Liver (tissue), 9 donors: Measurements from ENCODE around the gene BCHE. TPM values are rescaled to one million over a fixed set of nuclear protein-coding genes. Genes with fewer than 3 reads are reported as not detected.
A peak's percentile ranks its signal among the peaks of the same experiment; 100 is the strongest.

Experiments used
- DNase-seq: peaks from one replicate; pipeline ENCODE4 v3.0.0-alpha.2; 2017; ENCODE audit warnings: low spot score
- H3K27ac ChIP-seq, 2 donors: one replicate each; pipeline ENCODE4 v1.7.0; 2013; ENCODE audit warnings: inconsistent platforms in 2 of 2, low read length in 2 of 2, control low read depth in 1 of 2, low read depth in 1 of 2, mild to moderate bottlenecking in 1 of 2
- H3K27me3 ChIP-seq, 4 donors: one replicate each; pipeline versions ENCODE4 v1.6.1 to v1.7.0; 2013; ENCODE audit warnings: low read length in 3 of 4, inconsistent platforms in 1 of 4, mild to moderate bottlenecking in 1 of 4, moderate library complexity in 1 of 4; ENCODE audit not compliant: control insufficient read depth in 4 of 4, insufficient read depth in 4 of 4
- H3K36me3 ChIP-seq, 4 donors: one replicate each; pipeline versions ENCODE4 v1.6.1 to v1.7.0; 2013; ENCODE audit warnings: low read length in 3 of 4, mild to moderate bottlenecking in 3 of 4, low read depth in 1 of 4, moderate library complexity in 1 of 4; ENCODE audit not compliant: control insufficient read depth in 4 of 4, insufficient read depth in 3 of 4
- H3K4me1 ChIP-seq, 4 donors: one replicate each; pipeline versions ENCODE4 v1.6.1 to v1.7.0; 2013; ENCODE audit warnings: low read length in 3 of 4, mild to moderate bottlenecking in 3 of 4, moderate library complexity in 1 of 4; ENCODE audit not compliant: control insufficient read depth in 4 of 4, insufficient read depth in 4 of 4
- H3K4me3 ChIP-seq, 3 donors: one replicate each; pipeline versions ENCODE4 v1.6.1 to v1.7.0; 2013; ENCODE audit warnings: low read length in 3 of 3, control low read depth in 1 of 3, low read depth in 1 of 3, mild to moderate bottlenecking in 1 of 3
- H3K9ac ChIP-seq, 2 donors: one replicate each; pipeline ENCODE4 v1.7.0; 2013; ENCODE audit warnings: low read length in 2 of 2, mild to moderate bottlenecking in 2 of 2, moderate library complexity in 2 of 2, control low read depth in 1 of 2, low read depth in 1 of 2
- H3K9me3 ChIP-seq, 4 donors: one replicate each; pipeline versions ENCODE4 v1.6.1 to v1.7.0; 2013; ENCODE audit warnings: low read length in 3 of 4; ENCODE audit not compliant: control insufficient read depth in 4 of 4
- CTCF ChIP-seq: fragments of 150-350 bp; IDR thresholded peaks from 2 replicates; pipeline ENCODE4 v1.5.1; 2017; ENCODE audit warnings: improper control_type of control experiment, low read depth, low read length; ENCODE audit not compliant: missing input control
- FOXA1 ChIP-seq: IDR thresholded peaks from 2 replicates; pipeline ENCODE4 v1.6.1; 2016; ENCODE audit warnings: antibody characterized with exemption
- FOXA2 ChIP-seq: IDR thresholded peaks from 2 replicates; pipeline ENCODE4 v1.6.1; 2016; ENCODE audit warnings: antibody characterized with exemption
- HNF4A ChIP-seq, 2 donors: conservative IDR thresholded peaks; 2 replicates each; pipeline ENCODE4 v1.6.1; 2016; ENCODE audit warnings: antibody characterized with exemption in 2 of 2, mild to moderate bottlenecking in 2 of 2
- HNF4G ChIP-seq: IDR thresholded peaks from 2 replicates; pipeline ENCODE4 v1.6.1; 2016; ENCODE audit warnings: antibody characterized with exemption
- NR2F2 ChIP-seq: IDR thresholded peaks from 2 replicates; pipeline ENCODE4 v1.6.1; 2016; ENCODE audit warnings: antibody characterized with exemption
- RAD21 ChIP-seq, 2 donors: IDR thresholded peaks; 2 replicates each; pipeline ENCODE4 v1.6.1; 2016; ENCODE audit warnings: antibody characterized with exemption in 2 of 2, mild to moderate bottlenecking in 2 of 2
- REST ChIP-seq: IDR thresholded peaks from 2 replicates; pipeline ENCODE4 v1.6.1; 2016; ENCODE audit warnings: antibody characterized with exemption, mild to moderate bottlenecking
- RXRA ChIP-seq, 2 donors: IDR thresholded peaks; 2 replicates each; pipeline ENCODE4 v1.6.1; 2017 to 2018; ENCODE audit warnings: antibody characterized with exemption in 2 of 2, mild to moderate bottlenecking in 1 of 2
- SP1 ChIP-seq: IDR thresholded peaks from 2 replicates; pipeline ENCODE4 v1.6.1; 2018; ENCODE audit warnings: antibody characterized with exemption, mild to moderate bottlenecking
- TAF1 ChIP-seq: conservative IDR thresholded peaks from 2 replicates; pipeline ENCODE4 v1.6.1; 2016; ENCODE audit warnings: antibody characterized with exemption, mild to moderate bottlenecking
- YY1 ChIP-seq: IDR thresholded peaks from 2 replicates; pipeline ENCODE4 v1.6.1; 2016; ENCODE audit warnings: antibody characterized with exemption, mild to moderate bottlenecking
- WGBS: extraction: QIAGEN DNeasy Blood & Tissue Kit; methylation state at CpG from one replicate; pipeline ENCODE4 v1.1.7; 2013; 5-methylcytosine and 5-hydroxymethylcytosine counted together
- polyA plus RNA-seq, 2 donors: library from polyadenylated mRNA; stranded (reverse) in 1 of 2; unstranded in 1 of 2; fragments of 200-250 nt in 1 of 2; fragments of >200 nt in 1 of 2; fragmentation: Nextera tagmentation in 1 of 2; extraction: Ambion mirVana in 1 of 2; gene quantifications; one replicate each; pipeline versions ENCODE4 v1.2.1 to v1.2.3, GENCODE V29; 2013 to 2015
- total RNA-seq, 2 donors: library from RNA; depleted of rRNA; stranded (reverse); fragments of >200 nt; gene quantifications; one replicate each; pipeline ENCODE4 v1.2.3, GENCODE V29; 2014
- TF ChIP-seq, protein P1 (sequence below): IDR thresholded peaks from 2 replicates; pipeline ENCODE4 v1.6.1; 2016; ENCODE audit warnings: antibody characterized with exemption
- TF ChIP-seq, protein P2 (sequence below): IDR thresholded peaks from 2 replicates; pipeline ENCODE4 v1.6.1; 2016; ENCODE audit warnings: antibody characterized with exemption
- donor health status: healthy.
- donor health status: healthy.
- donor health status: healthy.
- donor health status: healthy.
- donor health status: healthy.

Gene BCHE
- total RNA-seq (10 to 100 TPM; 33.9 to 37.2 TPM), polyA plus RNA-seq (10 to 100 TPM; 18.4 to 46.8 TPM)

DNA sequence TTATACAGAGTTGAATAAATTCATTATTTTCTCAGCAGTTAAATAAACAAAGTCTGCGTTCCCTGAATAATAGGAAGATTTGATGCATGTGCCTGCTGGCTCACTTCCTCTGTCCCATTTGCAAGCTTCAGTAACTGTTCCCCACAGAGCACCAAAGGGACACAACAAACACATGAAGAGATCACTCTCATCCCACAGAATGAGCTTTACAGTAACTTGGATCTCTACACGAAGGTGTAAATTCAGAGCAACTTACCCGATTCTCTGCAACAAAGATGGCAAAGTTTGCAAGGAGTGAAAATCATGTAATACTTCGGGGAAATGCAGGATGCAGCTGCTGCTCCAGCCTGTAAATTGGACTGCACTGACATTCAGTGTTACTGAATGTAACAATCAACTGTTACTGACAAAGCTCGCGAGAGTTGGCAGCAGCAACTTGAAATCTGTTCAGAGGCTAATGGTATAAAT, at the start of gene BCHE:
Gene BCHE (minus strand): TSS at position 366 of the 468 bp plus-strand sequence. CDS start 6,390 bp downstream, outside the sequence.
- Histone ChIP-seq H3K27ac (peak within 1 kb of the TSS; percentile 49 to 84), H3K9ac (peak within 1 kb of the TSS; percentile 22 to 61), H3K36me3 (no peaks in the 10 kb centered on the region), H3K4me3 (peak within 1 kb of the TSS; percentile 48 to 77 (median 73)), H3K9me3 (no peaks in the 10 kb centered on the region), H3K27me3 (no peaks in the 10 kb centered on the region), H3K4me1 (peaks cover 0 to 6% (median 0%) of the 10 kb centered on the region in 4 donors)
- WGBS = 12% methylated on average over 6 of the region's 6 CpGs
- peak; percentile 36 for DNase-seq
- no peak for TF ChIP-seq RXRA (IDR thresholded peaks at IDR 0.05)
- TF ChIP-seq, protein P1, sequence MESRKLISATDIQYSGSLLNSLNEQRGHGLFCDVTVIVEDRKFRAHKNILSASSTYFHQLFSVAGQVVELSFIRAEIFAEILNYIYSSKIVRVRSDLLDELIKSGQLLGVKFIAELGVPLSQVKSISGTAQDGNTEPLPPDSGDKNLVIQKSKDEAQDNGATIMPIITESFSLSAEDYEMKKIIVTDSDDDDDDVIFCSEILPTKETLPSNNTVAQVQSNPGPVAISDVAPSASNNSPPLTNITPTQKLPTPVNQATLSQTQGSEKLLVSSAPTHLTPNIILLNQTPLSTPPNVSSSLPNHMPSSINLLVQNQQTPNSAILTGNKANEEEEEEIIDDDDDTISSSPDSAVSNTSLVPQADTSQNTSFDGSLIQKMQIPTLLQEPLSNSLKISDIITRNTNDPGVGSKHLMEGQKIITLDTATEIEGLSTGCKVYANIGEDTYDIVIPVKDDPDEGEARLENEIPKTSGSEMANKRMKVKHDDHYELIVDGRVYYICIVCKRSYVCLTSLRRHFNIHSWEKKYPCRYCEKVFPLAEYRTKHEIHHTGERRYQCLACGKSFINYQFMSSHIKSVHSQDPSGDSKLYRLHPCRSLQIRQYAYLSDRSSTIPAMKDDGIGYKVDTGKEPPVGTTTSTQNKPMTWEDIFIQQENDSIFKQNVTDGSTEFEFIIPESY = peak; percentile 98
- TF ChIP-seq HNF4G = no peak
- peak; percentile 99 for TF ChIP-seq TAF1
- no peak for TF ChIP-seq NR2F2
- no peak for TF ChIP-seq FOXA1
- TF ChIP-seq YY1 = peak; percentile 65
- TF ChIP-seq, protein P2, sequence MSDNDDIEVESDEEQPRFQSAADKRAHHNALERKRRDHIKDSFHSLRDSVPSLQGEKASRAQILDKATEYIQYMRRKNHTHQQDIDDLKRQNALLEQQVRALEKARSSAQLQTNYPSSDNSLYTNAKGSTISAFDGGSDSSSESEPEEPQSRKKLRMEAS = peak; percentile 21
- TF ChIP-seq REST = peak; percentile 86
- peak; percentile 18 for TF ChIP-seq FOXA2
- peak; percentile 19 for TF ChIP-seq SP1
- peak in 1 of 2 donors; percentile 47 for TF ChIP-seq RAD21 (IDR thresholded peaks at IDR 0.05)

GRCh38 chr3:165885558-165886270, 48.5 kb upstream of the BCHE start:
- no peaks in the 10 kb centered on the region for H3K27me3 ChIP-seq
- no peak overlapping the region for H3K9ac ChIP-seq
- TF ChIP-seq HNF4G (no peak), FOXA1 (no peak), SP1 (no peak), HNF4A (conservative IDR thresholded peaks at IDR 0.05) (no peak), TAF1 (no peak), CTCF (no peak)
- TF ChIP-seq, protein P1 = no peak
- H3K9me3 ChIP-seq = no peaks in the 10 kb centered on the region
- H3K4me3 ChIP-seq = no peak overlapping the region
- no peaks in the 10 kb centered on the region for H3K36me3 ChIP-seq
- peaks cover 0 to 4% (median 2%) of the 10 kb centered on the region in 4 donors for H3K4me1 ChIP-seq
- no peak for DNase-seq
- no peak overlapping the region for H3K27ac ChIP-seq
- WGBS = 89% methylated on average over 5 of the region's 5 CpGs
